Stimulated activated effector memory CD8-positive, alpha-beta T cell treated with anti-CD3 and anti-CD28 coated beads, Interleukin-12 subunit alpha, Interleukin-12 subunit beta, amount 100 ng/mL, for 72 hours (primary cell): ENCODE measurements around the gene RNF144A.

Experiments
- ATAC-seq: fragments of 150-1000 bp; cut with Tn5 transposase; 2 replicates; pipeline ENCODE4 v1.10.0; 2021
- DNase-seq, 2 donors: peaks; one replicate each; pipeline ENCODE4 v3.0.0; 2021 to 2022; ENCODE audit warnings: low spot score in 2 of 2
- H3K27ac Mint-ChIP-seq: one replicate; pipeline ENCODE4 v1.8.0; 2022; ENCODE audit warnings: mild to moderate bottlenecking, mixed read lengths
- H3K36me3 Mint-ChIP-seq: one replicate; pipeline ENCODE4 v1.8.0; 2022; ENCODE audit warnings: mild to moderate bottlenecking, mixed read lengths
- H3K4me1 Mint-ChIP-seq: one replicate; pipeline ENCODE4 v1.8.0; 2022; ENCODE audit warnings: mixed read lengths
- H3K4me3 Mint-ChIP-seq: one replicate; pipeline ENCODE4 v1.8.0; 2022; ENCODE audit warnings: mild to moderate bottlenecking, mixed read lengths
- H3K9me3 Mint-ChIP-seq: one replicate; pipeline ENCODE4 v1.8.0; 2022; ENCODE audit warnings: mixed read lengths

RNF144A gene

DNA sequence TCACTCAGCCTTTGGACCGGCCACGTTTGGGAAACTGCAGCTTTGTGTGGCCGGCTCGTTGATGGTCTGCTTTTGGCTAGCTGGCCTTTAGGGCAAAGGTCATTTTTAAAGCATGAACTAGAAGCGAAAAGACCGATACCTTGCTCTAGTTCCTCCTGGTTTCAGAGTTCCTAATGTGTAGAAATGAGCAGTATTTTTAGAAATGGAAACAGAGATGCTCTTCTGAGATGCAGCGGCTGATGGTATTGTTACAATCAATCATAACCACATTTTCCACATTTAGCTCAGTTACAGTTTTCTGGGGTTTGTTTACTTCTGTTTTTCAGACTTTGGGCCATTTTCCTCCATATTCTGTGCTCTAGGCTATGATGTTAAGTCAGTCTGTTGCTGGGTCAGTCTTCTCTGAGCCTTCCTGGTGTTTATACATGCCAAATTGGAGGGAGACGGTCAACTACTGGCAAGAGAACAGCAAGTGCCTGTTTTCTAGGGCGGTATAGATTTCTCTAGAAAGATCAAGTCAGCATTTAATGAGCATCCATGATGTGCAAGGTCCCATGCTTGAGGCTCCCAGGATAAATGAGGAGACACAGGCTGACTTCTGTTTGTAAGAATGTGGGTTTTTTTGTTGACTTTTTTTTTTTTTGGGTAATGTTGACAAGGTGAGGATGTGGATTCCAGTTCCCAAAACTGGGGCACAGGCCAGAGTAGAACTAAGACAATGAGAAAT is 28.0 kb downstream of the RNF144A start:
- H3K36me3 Mint-ChIP-seq = peaks cover 37% of the 10 kb centered on the region
- H3K4me1 Mint-ChIP-seq = peaks cover 72% of the 10 kb centered on the region
- peak overlapping the region; percentile 68 for H3K27ac Mint-ChIP-seq
- ATAC-seq = peak; percentile 22
- no peaks in the 10 kb centered on the region for H3K9me3 Mint-ChIP-seq
- H3K4me3 Mint-ChIP-seq = peak overlapping the region; percentile 40
- DNase-seq = no peak

DNA sequence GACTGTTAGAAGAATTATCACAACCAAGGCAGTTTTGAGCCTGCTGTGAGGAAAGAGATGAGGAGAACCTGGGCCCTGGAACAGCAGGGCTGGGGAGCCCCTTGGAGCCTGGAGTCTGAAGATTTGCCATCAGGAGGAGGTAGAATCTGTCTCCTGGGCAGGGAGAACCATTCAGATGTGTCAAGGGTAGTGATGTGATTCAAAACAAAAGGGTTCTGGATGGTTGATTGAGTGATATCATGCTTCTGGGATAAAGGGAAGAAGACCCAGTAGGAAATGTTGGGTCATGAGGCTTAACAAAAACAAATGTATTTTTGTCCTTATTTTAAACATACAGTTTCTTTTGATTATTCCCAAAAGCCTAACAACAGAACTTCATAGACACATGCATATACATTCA is 28.6 kb downstream of the RNF144A start:
- Mint-ChIP-seq H3K4me1 (peaks cover 75% of the 10 kb centered on the region), H3K36me3 (peaks cover 37% of the 10 kb centered on the region), H3K4me3 (peak overlapping the region; percentile 40), H3K27ac (peak overlapping the region; percentile 68), H3K9me3 (no peaks in the 10 kb centered on the region)
- DNase-seq (peak in 1 of 2 donors; percentile 46), ATAC-seq (no peak)

DNA sequence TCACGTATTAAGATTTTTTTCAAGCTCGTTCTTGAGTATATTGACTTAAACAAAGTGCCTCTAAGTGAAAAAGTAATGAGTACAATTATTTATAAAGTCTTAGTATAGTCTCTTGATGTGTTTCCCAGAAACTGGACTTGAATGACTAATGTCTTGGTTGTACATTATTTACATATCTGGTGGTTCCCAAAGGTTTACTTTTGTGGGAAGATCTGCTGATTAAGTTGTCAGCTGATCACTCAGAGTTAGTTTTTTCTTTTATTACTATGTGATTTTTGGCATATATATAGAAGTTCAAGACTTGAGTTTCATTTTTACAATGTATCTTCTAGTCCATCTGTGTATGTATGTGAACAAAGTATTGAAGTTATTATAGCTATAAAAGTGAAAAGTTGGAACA is 29.5 kb downstream of the RNF144A start:
- ATAC-seq (peak; percentile 88), DNase-seq (no peak)
- no peak overlapping the region for H3K27ac Mint-ChIP-seq
- peaks cover 72% of the 10 kb centered on the region for H3K4me1 Mint-ChIP-seq
- peaks cover 37% of the 10 kb centered on the region for H3K36me3 Mint-ChIP-seq
- no peak overlapping the region for H3K4me3 Mint-ChIP-seq
- no peaks in the 10 kb centered on the region for H3K9me3 Mint-ChIP-seq

DNA sequence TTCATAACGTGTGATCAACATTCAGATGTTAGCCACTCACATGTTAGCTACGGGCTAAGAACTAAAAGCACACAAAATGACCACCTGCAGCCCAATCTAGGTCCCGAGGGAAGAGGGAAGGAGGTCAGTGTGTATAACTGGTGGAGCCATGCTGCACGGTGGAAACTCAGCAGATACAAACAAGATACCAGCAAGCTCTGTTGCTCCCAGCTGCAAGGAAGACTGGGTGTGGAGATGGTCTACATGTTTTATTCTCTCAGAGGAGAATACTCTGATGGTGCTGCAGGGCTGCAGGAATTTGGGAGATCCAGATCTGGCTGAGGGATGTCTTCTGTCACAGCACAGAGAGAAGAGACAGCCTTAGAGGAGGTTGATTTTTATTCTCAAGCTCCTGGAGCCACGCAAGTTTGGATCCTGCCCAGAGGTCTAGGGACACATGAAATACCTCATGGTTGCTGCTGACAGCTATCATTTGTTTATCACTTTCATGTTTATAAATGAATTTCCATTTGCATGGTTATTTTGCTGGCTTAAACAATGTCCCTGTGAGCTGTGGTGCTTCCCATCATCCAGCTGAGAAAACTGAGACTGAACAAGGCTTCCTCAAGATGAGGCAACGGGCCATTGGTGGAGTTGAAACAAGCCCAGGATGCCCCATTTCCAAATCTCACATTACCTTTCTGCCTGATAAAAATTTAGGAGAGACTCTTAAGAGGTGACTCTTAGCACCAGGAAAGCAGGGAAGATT is 30.9 kb downstream of the RNF144A start:
- peaks cover 29% of the 10 kb centered on the region for H3K36me3 Mint-ChIP-seq
- ATAC-seq = no peak
- peaks cover 64% of the 10 kb centered on the region for H3K4me1 Mint-ChIP-seq
- no peaks in the 10 kb centered on the region for H3K9me3 Mint-ChIP-seq
- no peak overlapping the region for H3K4me3 Mint-ChIP-seq
- DNase-seq = peak in 1 of 2 donors; percentile 45
- peak overlapping the region; percentile 15 for H3K27ac Mint-ChIP-seq

DNA sequence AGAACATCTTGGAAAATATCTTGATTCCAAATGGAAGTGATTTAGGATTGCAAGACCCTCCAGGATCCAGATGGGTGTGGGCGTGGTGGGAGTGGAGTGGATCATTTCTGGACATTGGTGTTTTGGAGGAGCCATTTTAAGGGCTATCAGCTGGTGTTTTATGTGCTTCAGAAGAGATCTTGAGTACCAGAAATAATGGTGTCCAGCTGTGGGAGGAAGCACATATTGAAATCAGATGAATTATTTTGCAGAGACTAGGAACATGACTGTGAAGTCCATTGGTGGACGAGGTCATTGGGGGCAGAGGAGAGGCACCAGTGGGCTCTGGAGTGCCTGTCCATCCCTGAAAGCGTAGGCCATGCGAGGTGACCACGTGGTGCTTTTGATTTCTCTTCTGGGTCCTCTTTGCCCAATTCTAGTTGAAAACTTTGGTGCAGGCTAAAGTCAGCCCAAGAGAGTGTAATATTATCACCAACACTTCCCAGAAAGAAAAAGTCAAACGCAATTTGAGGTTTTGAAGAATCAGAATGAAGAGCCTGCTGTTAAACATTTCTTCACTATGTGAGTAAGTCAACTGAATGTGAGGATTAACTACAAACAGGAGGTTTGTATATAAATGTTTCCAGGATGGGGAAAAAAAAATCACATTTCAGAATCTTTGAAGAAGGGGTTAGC is 31.6 kb downstream of the RNF144A start:
- Mint-ChIP-seq H3K36me3 (peaks cover 25% of the 10 kb centered on the region), H3K4me1 (peaks cover 57% of the 10 kb centered on the region), H3K27ac (peak overlapping the region; percentile 15), H3K4me3 (no peak overlapping the region), H3K9me3 (no peaks in the 10 kb centered on the region)
- peak; percentile 39 for ATAC-seq
- DNase-seq = no peak

DNA sequence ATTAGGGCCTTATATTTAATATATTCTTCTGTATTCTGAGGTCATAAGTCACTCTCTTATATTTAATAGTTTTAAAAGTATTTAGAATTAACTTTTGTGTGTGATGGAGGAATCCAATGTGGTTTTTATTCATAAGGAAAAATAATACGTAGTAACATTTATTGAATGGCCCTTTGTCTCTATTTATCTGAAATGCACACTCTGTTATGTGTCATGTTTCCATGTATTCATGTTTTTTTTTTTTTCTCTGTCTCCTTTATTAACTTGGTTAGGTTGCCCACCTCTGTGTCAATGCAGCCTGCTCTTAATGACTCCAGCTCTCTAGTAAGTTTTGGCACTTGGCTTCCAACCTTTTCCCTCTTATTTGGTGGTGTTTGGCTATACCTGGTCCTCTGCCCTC is 33.8 kb downstream of the RNF144A start:
- no peak for DNase-seq
- Mint-ChIP-seq H3K36me3 (peaks cover 19% of the 10 kb centered on the region), H3K4me3 (no peak overlapping the region), H3K9me3 (no peaks in the 10 kb centered on the region), H3K27ac (peak overlapping the region; percentile 45), H3K4me1 (peaks cover 55% of the 10 kb centered on the region)
- no peak for ATAC-seq

DNA sequence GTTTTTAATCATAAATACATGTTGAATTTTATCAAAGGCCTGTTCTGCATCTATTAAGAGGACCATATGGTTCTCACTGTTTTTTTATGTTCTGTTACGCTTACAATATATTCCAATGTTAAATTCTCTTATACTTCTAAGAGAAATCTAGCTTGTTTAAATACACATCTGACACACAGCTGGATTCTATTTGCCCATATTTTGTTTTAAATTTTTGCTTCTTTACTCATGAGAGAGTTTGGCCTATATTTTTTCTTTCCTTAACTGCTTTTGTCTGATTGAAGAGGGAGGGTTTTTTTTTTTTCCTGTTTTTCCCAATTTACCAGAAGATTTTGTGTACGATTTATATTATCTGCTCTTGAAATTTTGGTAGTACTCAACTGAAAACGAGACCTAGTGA is 34.9 kb downstream of the RNF144A start:
- Mint-ChIP-seq H3K4me1 (peaks cover 57% of the 10 kb centered on the region), H3K9me3 (no peaks in the 10 kb centered on the region), H3K36me3 (peaks cover 19% of the 10 kb centered on the region), H3K4me3 (no peak overlapping the region), H3K27ac (no peak overlapping the region)
- DNase-seq (no peak), ATAC-seq (no peak)

DNA sequence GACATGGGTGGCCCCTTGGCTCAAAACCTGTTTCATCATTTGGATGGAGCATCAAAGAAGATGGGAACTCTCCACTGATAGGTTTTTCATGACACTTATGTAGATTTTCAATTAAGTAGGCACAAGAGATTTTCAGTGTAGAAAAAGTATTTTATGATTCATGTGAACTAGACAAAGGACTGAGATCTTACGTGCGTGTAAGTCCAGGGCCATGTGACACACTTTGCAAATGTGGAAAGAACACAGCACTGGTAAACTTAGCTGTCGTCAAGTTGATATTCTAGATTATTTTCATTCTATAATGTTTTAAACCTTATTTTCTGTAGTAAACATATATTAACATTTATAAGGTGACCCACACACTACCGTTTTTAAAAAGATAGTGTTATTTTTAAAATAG is 37.4 kb downstream of the RNF144A start:
- peaks cover 46% of the 10 kb centered on the region for H3K4me1 Mint-ChIP-seq
- DNase-seq (no peak), ATAC-seq (no peak)
- H3K27ac Mint-ChIP-seq = no peak overlapping the region
- no peak overlapping the region for H3K4me3 Mint-ChIP-seq
- H3K36me3 Mint-ChIP-seq = peaks cover 7% of the 10 kb centered on the region
- H3K9me3 Mint-ChIP-seq = no peaks in the 10 kb centered on the region

DNA sequence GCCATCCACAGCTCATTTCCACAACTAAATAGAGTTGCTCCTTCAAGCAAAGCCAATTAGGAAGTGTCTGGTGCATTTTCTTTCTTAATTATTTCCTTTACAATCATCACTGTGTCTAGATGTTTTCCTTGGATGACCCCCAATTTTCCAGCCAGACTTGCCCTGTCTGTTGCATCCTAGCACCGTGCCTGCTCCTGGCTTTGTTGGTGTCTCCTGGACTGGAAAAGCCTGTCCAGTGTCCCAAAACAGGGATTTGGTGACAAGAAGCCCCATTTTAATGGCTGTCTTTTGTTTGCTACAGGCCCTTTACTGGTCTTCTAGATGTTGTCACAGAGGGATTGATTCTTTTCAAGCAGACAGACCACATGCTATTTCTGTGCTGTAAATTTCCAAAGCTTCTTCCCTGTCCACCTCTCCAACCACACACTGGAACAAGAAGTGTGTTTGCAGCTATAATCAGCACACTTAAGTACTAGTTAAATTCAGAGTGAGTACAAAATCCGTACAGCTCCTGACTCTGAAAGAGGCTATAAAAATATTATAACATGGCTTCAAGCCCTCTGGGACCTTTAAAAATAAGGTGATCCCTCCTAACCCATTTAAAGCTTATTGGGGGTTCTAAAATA is 38.4 kb downstream of the RNF144A start:
- Mint-ChIP-seq H3K4me1 (peaks cover 43% of the 10 kb centered on the region), H3K4me3 (no peak overlapping the region), H3K9me3 (no peaks in the 10 kb centered on the region), H3K27ac (no peak overlapping the region), H3K36me3 (peaks cover 7% of the 10 kb centered on the region)
- DNase-seq = no peak
- no peak for ATAC-seq

DNA sequence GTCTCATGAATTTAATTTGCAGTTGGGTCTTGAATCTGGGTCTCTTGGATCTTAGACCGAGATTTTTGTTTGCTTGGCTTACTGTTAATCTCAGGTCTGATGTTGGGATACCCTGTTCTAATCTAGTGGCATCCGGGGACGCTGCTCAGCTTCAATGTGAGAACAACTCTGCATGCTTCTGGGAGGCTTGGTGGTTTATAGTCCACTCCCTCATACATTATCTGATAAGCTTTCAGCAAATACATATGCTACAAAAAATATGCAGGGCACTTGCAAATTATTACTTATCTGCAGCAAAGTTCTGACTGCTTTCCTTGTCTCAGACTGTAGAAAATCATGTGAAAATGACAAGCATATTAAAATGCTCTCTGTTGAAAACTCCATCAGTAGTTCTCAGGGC is 39.4 kb downstream of the RNF144A start:
- no peak for DNase-seq
- ATAC-seq = no peak
- Mint-ChIP-seq H3K4me3 (no peak overlapping the region), H3K36me3 (no peaks in the 10 kb centered on the region), H3K4me1 (peaks cover 39% of the 10 kb centered on the region), H3K9me3 (no peaks in the 10 kb centered on the region), H3K27ac (no peak overlapping the region)

DNA sequence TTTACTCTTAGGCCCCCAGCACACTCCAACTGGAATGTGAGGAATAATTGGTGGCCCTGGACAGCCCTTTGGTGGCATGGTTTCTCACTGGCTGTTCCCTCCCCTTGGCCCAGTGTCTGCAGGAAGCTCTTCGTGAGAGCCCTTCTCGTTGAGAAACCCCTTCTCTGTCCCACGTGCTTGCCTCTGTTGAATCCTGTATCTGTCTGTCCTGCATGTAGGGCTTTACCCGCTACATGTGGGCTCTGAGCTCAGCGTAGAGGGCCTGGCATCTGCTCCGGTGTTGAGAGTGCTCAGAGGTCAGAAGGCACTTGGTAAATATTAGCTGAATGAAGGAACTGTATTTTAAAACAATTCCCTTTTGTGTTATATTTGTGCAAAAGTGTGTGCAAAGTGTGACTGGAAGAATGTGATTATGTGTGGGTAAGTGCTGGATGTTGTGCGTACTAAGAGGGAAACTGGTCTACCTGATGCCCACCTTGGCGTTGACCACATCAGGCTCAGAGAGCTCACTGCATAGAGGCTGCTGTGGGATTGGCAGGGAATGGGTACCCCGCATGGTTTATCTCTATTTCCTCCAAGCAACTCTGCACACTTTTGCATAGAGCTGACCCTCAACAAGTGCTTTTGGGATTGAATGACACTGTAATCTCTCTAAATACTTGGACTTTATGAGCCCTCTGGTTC is 40.0 kb downstream of the RNF144A start:
- Mint-ChIP-seq H3K27ac (peak overlapping the region; percentile 36), H3K4me1 (peaks cover 37% of the 10 kb centered on the region)
- ATAC-seq = no peak

DNA sequence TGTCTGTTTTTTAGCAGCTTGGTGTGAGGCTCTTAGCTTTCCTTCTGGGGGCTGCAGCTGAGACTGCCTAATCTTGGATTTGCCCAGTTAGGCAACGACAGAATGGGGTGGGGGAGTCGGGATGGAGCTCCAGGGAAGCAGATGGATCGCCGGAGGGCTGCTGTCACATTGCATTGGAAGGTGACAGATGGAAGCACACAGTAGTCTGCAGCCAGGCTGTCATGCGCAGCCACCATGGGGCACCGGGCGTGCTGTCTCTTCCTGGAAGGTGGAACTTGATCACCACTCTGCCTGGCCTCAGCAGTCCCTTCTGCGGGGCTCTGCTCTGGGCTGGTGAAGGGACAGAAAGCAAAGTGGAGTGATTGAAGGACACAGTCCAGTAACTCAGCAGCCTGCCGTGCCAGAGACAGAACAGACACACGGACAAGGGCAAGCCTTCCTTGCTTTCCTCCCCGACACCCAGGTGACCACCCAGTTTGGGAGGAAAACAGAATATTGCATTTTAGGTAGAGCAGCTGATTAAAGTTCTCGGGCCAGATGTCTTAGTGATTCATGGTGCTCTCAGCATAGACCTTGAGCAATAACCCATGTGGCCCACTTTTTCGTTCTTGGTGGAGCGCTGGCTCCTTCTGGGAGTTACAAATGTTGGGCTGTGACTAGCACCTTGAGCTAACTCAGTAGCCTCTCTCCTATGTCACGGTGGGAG is 40.9 kb downstream of the RNF144A start:
- ATAC-seq = no peak
- DNase-seq = peak in 1 of 2 donors; percentile 40
- H3K9me3 Mint-ChIP-seq = no peaks in the 10 kb centered on the region
- no peaks in the 10 kb centered on the region for H3K36me3 Mint-ChIP-seq
- H3K4me1 Mint-ChIP-seq = peaks cover 33% of the 10 kb centered on the region
- no peak overlapping the region for H3K4me3 Mint-ChIP-seq
- H3K27ac Mint-ChIP-seq = peak overlapping the region; percentile 36

More for the DNA sequence above, 40.0 kb downstream of the RNF144A start:
- peak in 1 of 2 donors; percentile 33 for DNase-seq
- Mint-ChIP-seq H3K4me3 (no peak overlapping the region), H3K36me3 (no peaks in the 10 kb centered on the region), H3K9me3 (no peaks in the 10 kb centered on the region)

DNA sequence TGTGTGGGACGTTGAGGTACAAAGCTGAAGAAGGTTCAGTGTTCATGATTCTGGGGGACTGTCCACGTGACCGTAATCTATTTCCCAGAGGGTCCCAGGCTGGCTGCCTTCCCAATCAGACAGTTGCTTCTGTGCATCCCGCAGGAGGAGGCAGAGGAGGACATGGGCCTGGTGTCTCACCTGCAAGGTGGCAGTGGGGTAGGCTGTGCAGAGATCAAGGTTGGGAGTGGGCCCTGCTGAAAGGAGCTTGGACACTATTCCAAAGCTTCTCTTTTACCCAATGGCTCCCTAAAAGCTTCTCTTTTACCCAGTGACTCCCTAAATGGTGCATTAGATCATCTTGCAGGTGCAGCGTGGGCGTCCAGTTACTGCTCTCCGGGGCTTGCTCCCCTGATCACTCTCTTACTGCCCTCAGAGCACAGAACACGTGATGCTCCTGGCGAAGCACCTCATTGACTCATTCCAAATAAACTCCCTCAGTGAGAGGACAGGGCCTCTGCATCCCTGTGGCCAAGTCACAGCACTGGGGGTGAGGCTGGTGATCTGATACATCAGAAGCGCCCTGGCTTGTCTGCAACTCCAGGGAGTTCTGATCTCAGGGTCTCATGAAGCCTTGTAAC is 41.5 kb downstream of the RNF144A start:
- peaks cover 38% of the 10 kb centered on the region for H3K4me1 Mint-ChIP-seq
- no peak overlapping the region for H3K4me3 Mint-ChIP-seq
- no peaks in the 10 kb centered on the region for H3K9me3 Mint-ChIP-seq
- peak overlapping the region; percentile 74 for H3K27ac Mint-ChIP-seq
- peak in 1 of 2 donors; percentile 41 for DNase-seq
- H3K36me3 Mint-ChIP-seq = no peaks in the 10 kb centered on the region
- no peak for ATAC-seq

DNA sequence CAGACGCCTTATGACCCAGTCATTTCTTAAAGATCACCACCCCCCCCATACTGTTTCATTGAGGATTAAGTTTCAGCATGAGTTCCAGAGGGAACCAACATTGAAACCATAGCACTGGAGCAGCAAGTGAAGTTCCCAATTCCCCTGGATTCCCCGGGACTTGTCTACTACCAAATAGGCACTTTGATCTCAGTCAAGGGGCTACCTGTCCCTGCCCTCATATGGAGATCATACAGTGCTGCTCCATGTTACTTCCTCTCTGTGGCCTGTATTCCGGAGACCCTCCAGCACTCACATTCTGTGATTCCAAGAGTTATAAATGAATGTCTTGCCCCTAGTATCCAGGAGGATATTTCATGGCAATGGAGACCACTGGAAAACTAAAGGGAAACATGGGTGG is 42.5 kb downstream of the RNF144A start:
- peak overlapping the region; percentile 24 for H3K27ac Mint-ChIP-seq
- peaks cover 41% of the 10 kb centered on the region for H3K4me1 Mint-ChIP-seq
- no peaks in the 10 kb centered on the region for H3K36me3 Mint-ChIP-seq
- no peaks in the 10 kb centered on the region for H3K9me3 Mint-ChIP-seq
- peak in 1 of 2 donors; percentile 42 for DNase-seq
- no peak overlapping the region for H3K4me3 Mint-ChIP-seq
- ATAC-seq = no peak
